Bronchial epithelial cell (primary cell): ENCODE results near the gene ACP5. TPM values are rescaled to one million over a fixed set of nuclear protein-coding genes. Genes with fewer than 3 reads are reported as not detected.
"Not testable (repeated sequence)": the region's sequence is repeated elsewhere in the genome, so short reads cannot be mapped to it uniquely, and the experiment has no call there.

ENCODE experiments used
- DNase-seq: peaks from one replicate; pipeline ENCODE4 v3.0.0-alpha.2; 2010; ENCODE audit warnings: low read depth
- FAIRE-seq: peaks from 2 replicates; lab custom pipeline; 2011; peaks lifted over from hg19 to GRCh38; lab: Jason Lieb, UNC
- H3K27me3 ChIP-seq: 2 replicates; pipeline ENCODE4 v1.5.1; 2011; ENCODE audit warnings: low read length; ENCODE audit not compliant: control insufficient read depth, insufficient read depth
- H3K36me3 ChIP-seq: 2 replicates; pipeline ENCODE4 v1.5.1; 2011; ENCODE audit warnings: low read length; ENCODE audit not compliant: control insufficient read depth, insufficient read depth
- H3K4me3 ChIP-seq: 2 replicates; pipeline ENCODE4 v1.5.1; 2011; ENCODE audit warnings: mild to moderate bottlenecking, low read depth, low read length, control low read depth
- total RNA-seq: library from RNA; depleted of rRNA; stranded (reverse); fragments of >200 nt; gene quantifications from 2 replicates; pipeline ENCODE4 v1.2.1, GENCODE V29; 2014
- TF ChIP-seq, protein P1 (sequence below): IDR thresholded peaks from 2 replicates; pipeline ENCODE4 v1.5.1; 2011; ENCODE audit warnings: mild to moderate bottlenecking, moderate library complexity, low read length, control low read depth, inconsistent platforms; ENCODE audit not compliant: insufficient read depth, severe bottlenecking

Gene ACP5
- total RNA-seq, 1 donor from 2014 or later, result 24.5 TPM

- Histone ChIP-seq H3K36me3 (peaks cover 12% of the 10 kb centered on the region), H3K4me3 (no peak overlapping the region), H3K27me3 (no peaks in the 10 kb centered on the region)
- TF ChIP-seq, protein P1, sequence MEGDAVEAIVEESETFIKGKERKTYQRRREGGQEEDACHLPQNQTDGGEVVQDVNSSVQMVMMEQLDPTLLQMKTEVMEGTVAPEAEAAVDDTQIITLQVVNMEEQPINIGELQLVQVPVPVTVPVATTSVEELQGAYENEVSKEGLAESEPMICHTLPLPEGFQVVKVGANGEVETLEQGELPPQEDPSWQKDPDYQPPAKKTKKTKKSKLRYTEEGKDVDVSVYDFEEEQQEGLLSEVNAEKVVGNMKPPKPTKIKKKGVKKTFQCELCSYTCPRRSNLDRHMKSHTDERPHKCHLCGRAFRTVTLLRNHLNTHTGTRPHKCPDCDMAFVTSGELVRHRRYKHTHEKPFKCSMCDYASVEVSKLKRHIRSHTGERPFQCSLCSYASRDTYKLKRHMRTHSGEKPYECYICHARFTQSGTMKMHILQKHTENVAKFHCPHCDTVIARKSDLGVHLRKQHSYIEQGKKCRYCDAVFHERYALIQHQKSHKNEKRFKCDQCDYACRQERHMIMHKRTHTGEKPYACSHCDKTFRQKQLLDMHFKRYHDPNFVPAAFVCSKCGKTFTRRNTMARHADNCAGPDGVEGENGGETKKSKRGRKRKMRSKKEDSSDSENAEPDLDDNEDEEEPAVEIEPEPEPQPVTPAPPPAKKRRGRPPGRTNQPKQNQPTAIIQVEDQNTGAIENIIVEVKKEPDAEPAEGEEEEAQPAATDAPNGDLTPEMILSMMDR, result no peak
- no peak for DNase-seq
- FAIRE-seq, result no peak
Measured at GRCh38 chr19:11612816-11613511, 35.5 kb upstream of the ACP5 start.

- FAIRE-seq (no peak), DNase-seq (no peak)
- H3K36me3 ChIP-seq, result peaks cover 5% of the 10 kb centered on the region
- TF ChIP-seq, protein P1, result no peak
- no peak overlapping the region for H3K4me3 ChIP-seq
- no peaks in the 10 kb centered on the region for H3K27me3 ChIP-seq
Measured at GRCh38 chr19:11611730-11612129, 34.3 kb upstream of the ACP5 start.

DNA sequence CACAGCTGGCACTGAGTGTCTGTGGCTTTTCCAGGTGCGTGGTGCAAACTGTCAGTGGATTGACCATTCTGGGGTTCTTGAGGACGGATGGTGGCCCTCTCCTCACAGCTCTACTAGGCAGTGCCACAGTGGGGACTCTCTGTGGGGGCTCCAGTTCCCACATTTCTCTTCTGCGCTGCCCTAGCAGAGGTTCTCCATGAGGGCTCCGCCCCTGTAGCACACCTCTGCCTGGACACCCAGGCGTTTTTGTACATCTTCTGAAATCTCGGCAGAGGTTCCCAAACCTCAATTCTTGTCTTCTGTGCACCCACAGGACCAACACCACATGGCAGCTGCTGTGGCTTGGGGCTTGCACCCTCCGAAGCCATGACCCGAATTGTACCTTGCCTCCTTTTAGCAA, 29.0 kb upstream of the ACP5 start:
- TF ChIP-seq, protein P1, result no peak
- H3K27me3 ChIP-seq, result no peaks in the 10 kb centered on the region
- H3K4me3 ChIP-seq, result no peak overlapping the region
- no peak for DNase-seq
- no peak for FAIRE-seq
- H3K36me3 ChIP-seq, result no peaks in the 10 kb centered on the region

- not testable (repeated sequence) for FAIRE-seq, H3K36me3 ChIP-seq, H3K4me3 ChIP-seq, H3K27me3 ChIP-seq, DNase-seq
Measured at GRCh38 chr19:11599704-11600103, 22.3 kb upstream of the ACP5 start.

GRCh38 chr19:11598746-11599145, 21.3 kb upstream of the ACP5 start:
- no peak for FAIRE-seq
- TF ChIP-seq, protein P1, result no peak
- Histone ChIP-seq H3K36me3 (peaks cover 3% of the 10 kb centered on the region), H3K4me3 (no peak overlapping the region), H3K27me3 (no peaks in the 10 kb centered on the region)
- no peak for DNase-seq

DNA sequence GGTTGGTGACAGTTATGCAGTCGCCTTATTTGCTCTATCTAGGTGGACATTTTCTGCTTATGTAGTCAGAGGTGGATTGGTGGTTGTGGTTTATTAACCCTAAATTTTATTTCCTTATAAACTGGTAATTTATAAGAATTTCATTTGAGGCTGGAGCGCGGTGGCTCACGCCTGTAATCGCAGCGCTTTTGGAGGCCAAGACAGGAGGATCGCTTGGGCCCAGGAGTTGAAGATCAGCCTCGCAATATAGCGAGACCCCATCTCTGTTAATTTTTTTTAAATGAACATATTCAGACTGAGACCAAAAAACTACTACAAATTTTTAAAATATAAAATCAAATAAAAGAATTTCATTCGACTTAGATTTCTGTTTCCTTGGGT, 20.6 kb upstream of the ACP5 start:
- H3K36me3 ChIP-seq, result peaks cover 3% of the 10 kb centered on the region
- DNase-seq (peak; percentile 8), FAIRE-seq (no peak)
- no peaks in the 10 kb centered on the region for H3K27me3 ChIP-seq
- TF ChIP-seq, protein P1, result no peak
- peak overlapping the region; percentile 84 for H3K4me3 ChIP-seq
